HG03520 (cell line): Measurements from ENCODE around the gene RAB5A.
A peak's percentile ranks its signal among the peaks of the same experiment; 100 is the strongest.
"Not testable (repeated sequence)": the region's sequence is repeated elsewhere in the genome, so short reads cannot be mapped to it uniquely, and the experiment has no call there.

Source experiments
- ATAC-seq: cut with Tn5 transposase; IDR thresholded peaks from one replicate; pipeline ENCODE4 v1.9.1; 2021; ENCODE audit warnings: mild to moderate bottlenecking, moderate library complexity; ENCODE audit not compliant: unreplicated experiment

RAB5A gene, protein sequence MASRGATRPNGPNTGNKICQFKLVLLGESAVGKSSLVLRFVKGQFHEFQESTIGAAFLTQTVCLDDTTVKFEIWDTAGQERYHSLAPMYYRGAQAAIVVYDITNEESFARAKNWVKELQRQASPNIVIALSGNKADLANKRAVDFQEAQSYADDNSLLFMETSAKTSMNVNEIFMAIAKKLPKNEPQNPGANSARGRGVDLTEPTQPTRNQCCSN

DNA sequence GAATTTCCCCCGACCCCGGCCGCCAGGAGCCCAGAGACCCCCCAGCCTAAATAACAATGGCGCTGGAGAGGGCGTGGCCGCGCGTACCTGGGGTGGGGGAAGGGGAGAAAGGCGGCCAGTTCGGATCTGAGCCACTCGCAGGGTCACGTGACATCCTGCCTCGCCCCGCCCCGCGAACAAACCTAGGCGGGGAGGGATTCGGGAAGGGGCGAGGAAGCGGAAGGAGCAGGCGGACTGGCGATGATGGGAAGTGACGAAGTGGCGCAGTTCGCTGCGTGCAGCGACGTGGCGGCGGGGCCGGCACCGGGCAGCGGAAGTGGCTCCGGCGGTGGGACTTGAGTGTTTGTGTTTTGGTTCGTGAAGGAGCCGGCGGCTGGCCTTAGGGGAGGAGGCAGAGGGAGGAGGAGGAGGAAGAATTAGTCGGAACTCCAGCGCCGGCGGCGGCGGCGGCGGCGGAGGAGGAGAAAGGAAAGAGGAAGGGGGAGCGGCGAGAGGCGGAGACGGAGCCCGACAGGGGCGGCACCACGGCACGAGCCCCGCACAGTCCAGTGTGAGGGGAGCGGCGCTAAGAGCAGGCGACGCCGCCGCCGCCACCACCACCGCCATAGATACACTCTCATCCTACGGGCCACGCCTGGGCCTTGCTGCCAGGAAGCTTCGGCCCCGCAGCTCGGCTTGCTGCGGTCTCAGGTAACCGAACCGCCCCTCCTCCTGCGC is at the start of gene RAB5A:
Gene RAB5A, plus strand, starts transcription at position 266 of the 717 bp plus-strand sequence. CDS start 3,802 bp downstream, outside the sequence.
- ATAC-seq: peak; percentile 93

DNA sequence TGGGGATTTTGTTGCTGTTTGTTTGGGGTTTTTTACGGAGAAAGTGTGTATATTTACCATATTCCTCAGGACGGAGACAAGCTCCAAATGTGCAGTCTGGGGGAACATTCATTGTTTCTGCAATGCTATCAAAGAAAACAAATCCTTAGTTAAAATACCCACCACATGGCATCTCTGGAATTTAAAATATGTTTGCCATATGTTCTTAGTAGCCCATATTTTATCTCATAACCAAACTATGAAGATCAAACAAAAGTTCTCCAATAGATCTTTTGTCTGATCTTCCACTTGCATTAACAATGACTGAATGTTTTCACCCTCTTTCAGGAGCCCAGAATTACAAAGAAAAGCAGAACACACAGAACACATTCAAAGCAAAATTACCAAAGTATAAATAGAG is 48.2 kb upstream of the RAB5A start:
- no peak for ATAC-seq

DNA sequence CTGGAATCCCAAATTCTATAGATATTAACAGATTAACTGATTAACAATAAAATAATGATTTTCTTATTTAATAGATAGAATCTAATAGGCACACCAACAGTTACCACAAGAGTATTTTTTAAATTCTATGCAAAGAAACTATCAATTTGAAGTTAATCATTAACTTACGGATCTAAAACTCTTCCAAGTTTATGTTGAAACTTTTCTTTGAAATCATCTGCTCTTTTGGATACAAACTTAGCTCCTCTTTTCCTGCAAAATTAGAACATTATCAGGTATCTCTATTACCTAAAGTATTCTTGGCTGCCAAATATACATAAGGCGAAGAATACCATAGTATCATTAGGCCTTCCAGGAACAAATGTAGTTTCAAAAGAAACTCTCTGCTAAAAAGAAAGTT is 47.6 kb upstream of the RAB5A start:
- no peak for ATAC-seq

DNA sequence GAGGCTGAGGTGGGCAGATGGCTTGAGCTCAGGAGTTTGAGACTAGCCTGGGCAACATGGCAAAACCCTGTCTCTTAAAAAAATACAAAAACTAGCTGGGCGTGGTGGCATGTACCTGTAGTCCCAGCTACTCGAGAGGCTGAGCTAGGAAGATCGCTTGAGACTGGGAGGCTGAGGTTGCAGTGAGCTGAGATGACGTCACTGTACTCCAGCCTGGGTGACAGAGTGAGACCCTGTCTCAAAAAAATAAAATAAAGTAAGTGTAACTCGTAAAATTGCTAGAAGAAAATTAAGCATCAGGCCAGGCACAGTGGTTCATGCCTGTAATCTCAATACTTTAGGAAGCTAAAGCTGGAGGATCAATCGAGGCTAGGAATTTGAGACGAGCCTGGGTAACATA is 47.1 kb upstream of the RAB5A start:
- ATAC-seq: not testable (repeated sequence)

DNA sequence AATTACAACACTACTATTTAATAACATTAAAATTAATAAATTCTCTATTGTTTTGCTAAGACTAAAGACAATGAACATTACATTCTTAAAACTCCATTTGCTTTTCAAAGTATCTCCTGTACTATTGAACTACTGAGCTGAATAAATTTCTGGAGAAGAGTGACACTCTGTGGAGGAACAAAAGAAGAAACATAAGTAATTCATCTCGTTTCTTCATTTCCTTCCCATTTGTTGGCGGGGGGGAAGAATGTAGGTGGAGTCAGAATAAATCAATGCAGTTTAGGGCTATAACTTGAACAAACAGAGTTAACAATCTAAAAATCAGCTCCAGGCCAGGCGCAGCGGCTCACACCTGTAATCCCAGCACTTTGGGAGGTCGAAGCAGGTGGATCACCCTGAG is 45.6 kb upstream of the RAB5A start:
- no peak for ATAC-seq

DNA sequence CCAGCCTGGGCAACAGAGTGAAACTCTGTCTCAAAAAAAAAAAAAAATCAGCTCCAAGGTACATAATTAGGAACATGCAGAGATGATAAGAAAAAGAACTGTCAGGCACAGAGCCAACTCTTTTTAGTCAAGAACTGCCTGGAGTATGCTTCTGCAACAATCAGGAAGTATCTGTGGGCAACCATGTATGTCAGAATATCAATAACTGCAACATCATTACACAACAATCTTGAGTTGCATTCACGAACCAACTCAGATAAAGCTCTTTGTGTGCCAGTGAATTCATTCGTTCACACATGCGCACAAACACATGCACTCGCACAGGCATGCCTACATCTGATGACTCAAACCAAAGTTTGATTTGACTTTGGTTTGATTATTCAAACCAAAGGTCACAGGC is 45.0 kb upstream of the RAB5A start:
- no peak for ATAC-seq

DNA sequence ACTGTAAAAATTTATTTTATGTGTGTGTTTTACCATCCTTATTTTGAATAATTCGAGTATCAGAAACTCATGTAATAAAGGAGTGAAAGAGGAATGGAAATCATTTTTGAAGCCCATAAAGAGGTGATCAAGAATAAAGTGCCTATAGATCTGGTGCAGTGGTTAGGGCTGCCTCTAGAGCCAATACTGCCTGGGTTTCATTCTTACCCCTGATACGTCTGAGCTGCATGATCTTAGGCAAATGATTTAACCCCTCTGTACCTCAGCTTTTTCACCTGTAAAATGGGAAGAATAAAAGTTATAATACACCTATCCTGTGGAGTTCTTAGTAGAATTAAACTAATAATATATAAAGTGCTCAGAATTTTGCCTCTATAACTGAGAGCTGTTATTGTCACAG is 43.2 kb upstream of the RAB5A start:
- ATAC-seq: no peak

DNA sequence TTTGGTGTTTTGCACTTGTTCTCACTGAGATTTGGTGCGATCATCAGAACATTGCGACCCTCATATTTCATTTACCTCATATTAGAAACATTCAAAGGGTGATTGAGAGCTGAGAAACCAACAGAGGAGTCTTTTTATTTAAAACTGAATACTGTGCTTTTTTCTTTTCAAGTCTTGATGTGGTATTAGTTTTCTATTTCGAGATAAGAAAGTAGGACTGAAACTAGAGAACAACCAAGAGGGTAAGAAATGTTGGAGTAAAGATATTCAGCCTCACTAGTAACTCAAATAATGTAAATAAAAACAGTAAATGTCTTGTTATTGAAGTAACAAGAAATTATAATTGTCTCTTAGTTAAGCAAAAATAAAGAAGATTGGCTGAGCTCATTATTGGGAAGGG is 39.4 kb upstream of the RAB5A start:
- no peak for ATAC-seq

DNA sequence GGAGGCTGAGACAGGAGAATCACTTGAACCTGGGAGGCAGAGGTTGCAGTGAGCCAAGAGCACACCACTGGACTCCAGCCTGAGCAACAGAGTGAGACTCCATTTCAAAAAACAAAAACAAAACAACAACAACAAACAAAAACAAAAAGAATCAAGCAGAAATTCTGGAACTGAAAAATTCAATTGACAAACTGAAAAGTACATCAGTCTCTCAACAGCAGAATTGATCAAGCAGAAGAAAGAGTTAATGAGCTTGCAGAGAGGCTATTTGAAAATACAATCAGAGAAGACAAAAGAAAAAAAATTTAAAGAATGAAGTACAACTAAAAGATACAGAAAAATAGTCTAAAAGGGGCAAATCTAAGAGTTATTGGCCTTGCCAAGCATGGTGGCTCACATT is 35.4 kb upstream of the RAB5A start:
- ATAC-seq: no peak

DNA sequence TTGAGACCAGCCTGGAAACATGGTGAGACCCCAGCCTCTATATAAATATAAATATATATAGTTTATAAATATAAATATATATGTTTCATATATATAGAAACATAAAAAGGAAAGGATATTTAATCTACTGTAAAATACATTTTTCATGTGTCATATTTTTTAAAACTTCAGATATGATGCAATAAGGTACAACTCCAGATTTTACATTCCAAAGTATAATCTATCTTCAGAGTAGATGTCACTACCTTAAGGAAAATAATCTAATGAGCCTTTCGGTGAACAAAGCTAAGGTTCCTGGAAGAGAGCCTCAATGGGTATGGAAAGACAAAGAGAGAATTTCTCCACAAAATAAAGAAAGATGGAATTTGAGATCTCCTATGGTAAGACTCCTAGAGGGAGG is 29.7 kb upstream of the RAB5A start:
- no peak for ATAC-seq

DNA sequence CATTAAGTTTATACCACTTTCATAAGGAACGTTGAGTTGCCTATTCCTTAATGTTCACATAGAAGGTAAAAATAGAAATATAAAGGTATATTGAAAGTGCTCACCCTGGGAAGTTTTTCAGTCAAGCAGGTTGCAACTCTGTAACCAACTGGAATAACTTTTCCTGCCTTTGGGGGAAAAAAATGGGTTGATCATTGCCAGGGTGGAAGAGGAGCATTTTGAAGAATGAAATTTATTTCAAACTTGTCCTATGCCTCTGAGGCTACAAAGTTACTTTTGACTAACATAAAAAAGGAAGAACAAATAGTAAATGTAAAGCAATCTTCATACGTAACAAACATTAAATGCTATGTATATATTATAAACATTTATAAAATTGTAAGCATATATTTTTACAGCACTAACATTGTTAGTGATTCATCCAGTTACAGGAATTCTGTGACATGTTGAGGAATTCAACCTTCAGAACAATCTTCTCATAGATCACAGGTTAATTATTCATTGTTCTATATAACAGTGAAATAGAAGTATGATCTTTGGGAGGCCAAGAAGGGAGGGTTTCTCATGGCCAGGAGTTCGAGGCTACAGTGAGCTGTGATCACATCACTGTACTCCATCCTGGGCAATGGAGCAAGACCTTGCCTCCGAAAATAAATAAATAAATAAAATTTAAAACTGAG is 26.4 kb upstream of the RAB5A start:
- no peak for ATAC-seq

DNA sequence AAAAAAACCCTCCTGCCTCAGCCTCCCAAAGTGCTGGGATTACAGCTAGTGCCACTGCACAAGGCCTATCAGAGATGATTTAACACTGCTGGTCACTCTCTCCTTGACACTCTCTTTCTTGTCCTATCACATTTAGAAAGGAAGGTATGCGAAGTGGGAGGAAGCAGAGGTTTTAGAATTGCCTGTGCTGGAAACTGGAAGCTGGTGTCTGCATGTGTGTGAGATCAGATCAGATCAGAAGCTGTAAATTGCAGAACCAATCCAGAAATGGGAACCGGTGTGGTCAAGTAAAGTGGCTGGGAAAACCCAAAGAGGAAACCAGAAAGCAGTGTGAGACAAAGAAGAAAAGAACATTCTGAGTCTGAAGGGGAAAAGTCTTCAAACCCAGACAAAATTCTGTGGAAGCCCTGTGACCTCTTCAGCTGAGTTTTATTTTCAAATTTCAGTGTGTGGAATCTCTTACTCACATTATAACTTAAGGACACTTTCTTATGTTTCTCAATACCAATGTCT is 15.7 kb upstream of the RAB5A start:
- peak; percentile 64 for ATAC-seq

DNA sequence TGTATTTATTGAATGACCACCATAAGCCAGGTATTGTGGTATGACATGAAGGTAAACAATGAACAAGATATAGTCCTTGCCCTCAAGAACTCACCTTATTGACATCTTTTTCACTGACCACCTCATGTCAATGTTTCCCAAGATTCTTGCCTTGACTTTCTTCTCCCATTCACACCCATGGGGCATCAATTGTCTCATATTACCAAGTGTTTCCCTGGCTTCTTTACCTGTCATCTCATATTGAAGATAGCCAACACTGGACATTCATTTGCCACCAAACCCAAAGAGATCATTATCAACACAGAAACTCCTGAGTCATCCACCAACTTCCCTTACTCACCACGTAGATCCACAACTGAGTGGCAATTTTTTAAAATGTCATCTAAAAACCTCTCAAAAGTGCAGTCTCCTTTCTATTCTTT is 15.1 kb upstream of the RAB5A start:
- ATAC-seq: peak; percentile 47

DNA sequence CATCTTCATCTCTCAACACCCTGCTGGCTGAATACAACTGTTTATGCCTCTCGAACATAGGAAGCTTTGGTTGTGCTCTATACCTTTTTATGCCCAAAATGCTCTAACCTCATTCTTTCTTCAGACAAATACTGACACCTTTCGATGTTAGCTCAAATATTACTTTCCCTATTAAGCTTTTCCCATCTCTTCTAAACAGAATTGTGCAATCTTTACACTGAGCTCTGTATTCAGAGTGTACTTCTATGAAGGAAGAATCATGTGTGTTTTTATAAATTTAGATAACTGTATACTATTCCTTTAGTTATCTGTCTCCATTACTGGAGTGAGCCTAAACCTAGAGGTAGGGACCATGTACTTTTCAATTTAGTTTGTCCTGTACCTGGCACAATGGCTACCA is 14.5 kb upstream of the RAB5A start:
- ATAC-seq: no peak

DNA sequence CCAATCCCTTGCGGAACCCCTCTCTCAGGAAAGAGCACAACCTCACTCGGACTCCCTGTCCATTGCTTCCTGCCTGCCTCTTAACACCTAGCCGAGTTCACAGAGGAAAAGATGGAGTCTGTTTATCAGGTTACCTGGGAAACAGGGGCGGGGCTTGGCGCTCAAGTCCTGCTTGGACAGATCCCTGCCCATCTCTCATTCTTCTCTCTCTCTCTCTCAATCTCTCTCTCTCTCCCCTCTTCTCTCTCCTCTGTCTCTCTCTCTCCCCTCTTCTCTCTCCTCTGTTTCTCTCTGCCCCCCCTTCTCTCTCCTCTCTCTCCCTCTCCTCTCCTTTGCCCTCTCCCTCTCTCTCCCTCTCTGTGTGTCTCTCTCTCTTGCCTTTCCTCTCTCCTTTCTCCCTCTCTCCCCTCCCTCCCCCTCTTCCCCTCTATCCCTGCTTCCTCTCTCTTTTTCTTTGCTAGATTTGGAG is 12.8 kb upstream of the RAB5A start, which contains the start of gene EFHB:
Gene EFHB, minus strand, starts transcription at position 120 of the 469 bp plus-strand sequence. CDS start 199 bp downstream, outside the sequence.
- ATAC-seq: no peak

DNA sequence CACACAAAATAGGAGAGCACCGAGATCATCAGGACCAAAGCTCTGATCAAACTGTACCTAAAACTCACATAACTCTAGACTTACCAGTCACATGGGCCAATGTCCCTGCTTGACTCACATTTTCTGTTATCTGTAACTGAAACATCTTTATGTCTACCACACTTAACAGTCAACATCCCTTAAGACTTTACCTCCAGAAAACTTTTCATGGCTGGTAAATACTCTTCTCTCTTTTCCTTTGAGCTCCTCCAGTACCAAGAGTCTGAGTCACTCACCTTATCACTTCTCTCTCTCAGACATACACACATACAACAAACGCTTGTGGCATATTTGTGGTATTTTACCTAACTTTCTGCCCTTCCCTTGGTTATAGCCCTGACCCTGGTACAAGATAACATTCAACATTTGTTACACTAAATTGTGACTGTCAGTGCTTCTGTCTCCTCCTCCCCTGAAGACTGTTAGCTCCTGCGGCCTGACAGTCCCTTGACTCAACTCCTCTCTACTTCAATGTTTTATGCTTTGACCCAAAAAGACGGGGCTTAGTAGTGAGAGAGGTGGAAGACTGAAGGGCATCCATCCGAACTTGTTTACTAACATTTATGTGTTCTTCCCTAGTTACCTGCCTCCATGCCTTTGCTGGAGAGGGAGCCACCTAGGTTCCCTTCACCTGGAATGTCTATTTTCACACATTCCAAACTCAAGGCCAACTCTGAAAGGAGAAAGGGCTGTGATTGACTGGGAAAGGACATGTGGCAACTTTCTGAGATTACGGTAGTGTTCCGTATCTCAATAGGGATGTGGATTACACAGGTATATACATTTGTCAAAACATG is 9.2 kb upstream of the RAB5A start:
- no peak for ATAC-seq

DNA sequence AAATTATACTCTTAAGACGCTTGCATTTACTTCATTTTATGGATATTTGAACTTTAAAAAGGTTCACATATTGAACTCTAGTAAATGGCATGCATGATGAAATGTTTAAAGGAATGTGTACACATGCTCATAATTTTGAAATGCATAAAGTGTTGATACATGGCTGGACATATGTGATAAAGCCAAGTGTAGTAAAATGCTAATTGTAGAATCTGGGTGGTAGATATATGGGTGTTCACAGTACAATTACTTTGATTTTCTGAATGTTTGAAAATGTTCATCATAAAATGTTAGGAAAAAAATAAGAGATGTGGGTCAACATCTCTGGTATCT is 8.6 kb upstream of the RAB5A start:
- ATAC-seq: no peak

DNA sequence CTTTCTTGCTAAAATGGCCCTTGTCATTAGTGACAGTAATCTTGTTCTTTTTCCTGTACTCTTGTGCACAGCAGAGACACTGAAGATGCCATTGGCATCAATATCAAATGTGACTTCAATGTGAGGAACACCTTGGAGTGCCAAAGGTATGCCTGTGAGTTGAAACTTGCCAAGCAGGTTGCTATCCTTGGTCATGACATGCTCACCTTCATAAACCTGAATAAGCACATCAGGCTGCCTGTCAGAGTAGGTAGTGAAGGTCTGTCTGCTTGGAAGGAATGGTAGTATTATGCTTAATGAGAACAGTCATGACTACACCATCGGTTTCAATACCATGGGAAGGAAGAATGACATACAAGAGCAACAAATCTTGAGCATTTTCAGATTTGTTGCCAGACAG is 6.3 kb upstream of the RAB5A start:
- no peak for ATAC-seq

DNA sequence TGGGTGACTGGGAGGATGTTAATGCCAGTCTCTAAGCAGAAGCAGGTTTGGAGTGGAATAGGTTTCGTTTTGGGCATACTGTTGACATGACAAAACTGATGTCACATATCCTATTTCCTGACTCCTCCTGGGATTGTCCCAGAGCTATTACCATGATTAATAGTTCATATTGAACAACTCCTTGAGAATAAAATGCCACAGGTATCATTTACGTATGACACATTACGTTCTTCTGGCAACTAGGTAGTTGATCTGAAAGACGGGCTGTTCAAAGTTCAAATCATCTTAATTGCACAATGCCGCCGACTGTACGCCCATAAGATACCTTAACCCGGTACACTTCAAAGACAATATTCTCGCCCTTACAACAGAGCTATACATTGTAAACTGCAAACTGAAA is 1.4 kb upstream of the RAB5A start:
- no peak for ATAC-seq

DNA sequence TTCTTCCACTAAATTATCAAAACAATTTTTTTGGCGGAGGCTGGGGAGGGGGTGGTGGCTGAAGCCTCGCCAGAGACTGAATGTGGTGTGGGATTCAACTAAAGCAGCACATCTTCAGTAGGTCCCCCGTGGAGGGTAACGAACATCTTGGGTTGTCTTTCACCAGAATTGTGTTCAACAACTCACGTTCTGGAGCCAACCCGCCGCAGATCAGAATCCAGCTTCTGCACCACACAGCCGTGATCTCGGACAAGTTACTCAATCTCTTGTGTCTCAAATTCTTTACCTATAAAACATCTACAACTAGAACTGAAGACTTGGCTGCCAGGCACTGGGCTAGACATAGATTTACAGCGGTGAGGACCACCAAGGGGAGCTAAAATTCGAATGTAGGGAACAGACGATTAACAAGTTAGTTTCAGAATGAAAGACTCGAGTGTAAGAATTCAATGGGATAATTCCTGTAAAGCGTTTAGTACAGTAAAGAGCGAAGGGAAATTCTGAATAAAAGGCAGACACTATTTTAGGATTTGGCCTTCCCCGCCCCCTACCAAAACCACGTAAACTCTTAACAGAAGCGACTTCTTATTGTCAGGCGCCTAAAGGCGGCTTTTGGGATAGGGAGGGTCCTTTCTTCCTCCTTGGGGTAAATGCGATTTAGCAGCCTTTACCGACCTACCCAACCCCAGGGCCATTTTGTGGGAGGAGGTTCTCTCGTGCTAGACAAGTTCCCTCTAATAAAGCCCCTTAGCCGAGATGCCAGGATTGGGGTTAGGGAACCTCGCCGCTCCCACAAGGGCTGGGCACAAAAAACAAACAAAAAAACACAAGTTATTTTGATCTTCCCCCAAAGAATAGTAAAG is 697 bp upstream of the RAB5A start:
- peak; percentile 3 for ATAC-seq
